Limb (tissue), 2 donors: ENCODE results near the gene KCNN1.
"Not testable (repeated sequence)": the region's sequence is repeated elsewhere in the genome, so short reads cannot be mapped to it uniquely, and the experiment has no call there.

Experiments used
- DNase-seq, 2 donors: peaks; one replicate each; pipeline ENCODE4 v3.0.0-alpha.2; 2016; ENCODE audit errors: extremely low spot score in 2 of 2

KCNN1 gene

GRCh38 chr19:18000915-18001776 lies 34.2 kb downstream of the KCNN1 start:
- peak; percentile 47 to 73 for DNase-seq

- DNase-seq, result no peak
These were observed 35.0 kb downstream of the KCNN1 start for GRCh38 chr19:18001777-18002345.

- no peak for DNase-seq
These were observed 35.5 kb downstream of the KCNN1 start for GRCh38 chr19:18002347-18002850.

GRCh38 chr19:18005750-18006149 lies 38.8 kb downstream of the KCNN1 start:
- DNase-seq, result not testable (repeated sequence)

GRCh38 chr19:18007044-18007916 lies 40.4 kb downstream of the KCNN1 start:
- peak; percentile 80 to 88 for DNase-seq

- peak; percentile 93 to 94 for DNase-seq
These were observed 41.2 kb downstream of the KCNN1 start, which contains the start of gene ARRDC2 for GRCh38 chr19:18007917-18008673. TSS of gene ARRDC2 (plus strand) at chr19:18008170. CDS start at chr19:18008311, 141 bp downstream.

- no peak for DNase-seq
These were observed 41.9 kb downstream of the KCNN1 start for GRCh38 chr19:18008814-18009213.

GRCh38 chr19:18009412-18010066 lies 42.6 kb downstream of the KCNN1 start:
- no peak for DNase-seq

GRCh38 chr19:18010149-18010548 lies 43.2 kb downstream of the KCNN1 start:
- DNase-seq, result no peak

GRCh38 chr19:18013210-18014111 lies 46.6 kb downstream of the KCNN1 start:
- DNase-seq, result no peak

- no peak for DNase-seq
These were observed 47.3 kb downstream of the KCNN1 start for GRCh38 chr19:18014197-18014596.

- DNase-seq, result no peak
These were observed 49.5 kb downstream of the KCNN1 start for GRCh38 chr19:18016209-18016910.

- DNase-seq, result no peak
These were observed 50.6 kb downstream of the KCNN1 start for GRCh38 chr19:18017275-18018083.

GRCh38 chr19:18020212-18021085 lies 53.5 kb downstream of the KCNN1 start:
- DNase-seq, result no peak

- DNase-seq, result no peak
These were observed 54.3 kb downstream of the KCNN1 start for GRCh38 chr19:18021121-18021755.

- peak in 1 of 2 donors; percentile 43 for DNase-seq
These were observed 56.8 kb downstream of the KCNN1 start for GRCh38 chr19:18023622-18024251.
